Neural progenitor cell (in vitro differentiated cells): ENCODE measurements around the gene BIRC7. TPM values are rescaled to one million over a fixed set of nuclear protein-coding genes. Genes with fewer than 3 reads are reported as not detected.
A peak's percentile ranks its signal among the peaks of the same experiment; 100 is the strongest.

Experiments used
- DNase-seq: peaks from one replicate; pipeline ENCODE4 v3.0.0-alpha.2; 2016; ENCODE audit warnings: low spot score
- H2AFZ ChIP-seq: fragments of 200-600 bp; sonication (generic); replicated peaks from 2 replicates; pipeline ENCODE4 v1.6.1; 2016; ENCODE audit warnings: antibody characterized with exemption
- H3F3A ChIP-seq: fragments of 200-600 bp; sonication (generic); 2 replicates; pipeline ENCODE4 v1.6.1; 2016; ENCODE audit warnings: antibody characterized with exemption, low read depth
- H3K27ac ChIP-seq: fragments of 200-600 bp; sonication (generic); 2 replicates; pipeline ENCODE4 v1.5.1; 2016; ENCODE audit warnings: mild to moderate bottlenecking
- H3K27me3 ChIP-seq: fragments of 200-600 bp; sonication (generic); 2 replicates; pipeline ENCODE4 v1.6.1; 2016; ENCODE audit warnings: mild to moderate bottlenecking, moderate library complexity
- H3K36me3 ChIP-seq: fragments of 200-600 bp; sonication (generic); 2 replicates; pipeline ENCODE4 v1.5.1; 2016
- H3K4me1 ChIP-seq: fragments of 200-600 bp; sonication (generic); 2 replicates; pipeline ENCODE4 v1.6.1; 2016; ENCODE audit warnings: mixed run types
- H3K4me2 ChIP-seq: fragments of 200-600 bp; sonication (generic); 2 replicates; pipeline ENCODE4 v1.6.1; 2016
- H3K4me3 ChIP-seq: fragments of 200-600 bp; sonication (generic); 2 replicates; pipeline ENCODE4 v1.5.1; 2016
- H3K79me2 ChIP-seq: fragments of 200-600 bp; sonication (generic); 2 replicates; pipeline ENCODE4 v1.6.1; 2016; ENCODE audit warnings: low read depth
- H3K9ac ChIP-seq: fragments of 200-600 bp; sonication (generic); 2 replicates; pipeline ENCODE4 v1.6.1; 2016
- H3K9me3 ChIP-seq: fragments of 200-600 bp; sonication (generic); 2 replicates; pipeline ENCODE4 v1.5.1; 2016; ENCODE audit warnings: low read depth
- H4K20me1 ChIP-seq: fragments of 200-600 bp; sonication (generic); 2 replicates; pipeline ENCODE4 v1.6.1; 2016; ENCODE audit warnings: low read depth
- H3K27ac Mint-ChIP-seq: 3 replicates; pipeline ENCODE4 v1.8.0; 2021; ENCODE audit warnings: mixed read lengths
- H3K27me3 Mint-ChIP-seq: 2 replicates; pipeline ENCODE4 v1.8.0; 2022; ENCODE audit warnings: low read depth, mild to moderate bottlenecking, inconsistent platforms, moderate library complexity, mixed read lengths; ENCODE audit not compliant: insufficient read depth
- H3K36me3 Mint-ChIP-seq: 3 replicates; pipeline ENCODE4 v1.8.0; 2021; ENCODE audit warnings: mixed read lengths
- H3K4me1 Mint-ChIP-seq: 3 replicates; pipeline ENCODE4 v1.8.0; 2021; ENCODE audit warnings: mixed read lengths
- H3K4me3 Mint-ChIP-seq: 3 replicates; pipeline ENCODE4 v1.8.0; 2021; ENCODE audit warnings: mild to moderate bottlenecking, moderate library complexity, mixed read lengths
- H3K9me3 Mint-ChIP-seq: 3 replicates; pipeline ENCODE4 v1.8.0; 2020; ENCODE audit warnings: mixed read lengths
- EZH2 ChIP-seq: fragments of 200-600 bp; sonication (generic); IDR thresholded peaks from 2 replicates; pipeline ENCODE4 v1.6.1; 2017; ENCODE audit warnings: antibody characterized with exemption, mild to moderate bottlenecking, moderate library complexity
- EZH2phosphoT487 ChIP-seq: fragments of 200-600 bp; sonication (generic); IDR thresholded peaks from 2 replicates; pipeline ENCODE4 v1.6.1; 2017; ENCODE audit warnings: antibody characterized with exemption
- total RNA-seq: library from RNA; depleted of rRNA; stranded (reverse); fragments of >200 nt; gene quantifications from 2 replicates; pipeline ENCODE4 v1.2.3, GENCODE V29; 2015; ENCODE audit warnings: low replicate concordance
- TF ChIP-seq, protein P1 (sequence below): fragments of 200-600 bp; sonication (generic); IDR thresholded peaks from 2 replicates; pipeline ENCODE4 v1.5.1; 2017; ENCODE audit warnings: antibody characterized with exemption, mild to moderate bottlenecking

Gene BIRC7
- total RNA-seq, 1 donor from 2014 or later, result not detected

DNA sequence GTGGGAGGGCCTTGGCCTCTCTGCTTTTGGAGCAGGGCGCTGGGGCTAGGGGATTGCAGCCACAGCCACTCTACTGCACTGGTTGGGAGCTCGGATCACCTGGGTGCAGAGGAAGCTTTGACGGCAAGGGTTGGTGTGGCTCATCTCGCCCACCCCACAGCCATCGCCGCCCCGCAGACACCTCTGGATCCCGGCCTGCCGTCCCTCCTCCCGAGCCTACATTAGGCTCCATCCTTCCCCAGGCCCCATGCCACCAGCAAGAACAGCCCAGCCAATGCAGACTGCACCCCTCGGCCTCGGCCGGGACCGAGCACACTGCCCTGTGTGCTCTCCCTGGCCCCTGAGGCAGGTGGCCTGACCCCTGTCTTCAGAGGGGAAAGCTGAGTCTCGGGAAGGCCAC, 24.8 kb downstream of the BIRC7 start:
- peak overlapping the region; percentile 45 for H3K27ac ChIP-seq
- TF ChIP-seq EZH2 (no peak), EZH2phosphoT487 (no peak)
- TF ChIP-seq, protein P1, sequence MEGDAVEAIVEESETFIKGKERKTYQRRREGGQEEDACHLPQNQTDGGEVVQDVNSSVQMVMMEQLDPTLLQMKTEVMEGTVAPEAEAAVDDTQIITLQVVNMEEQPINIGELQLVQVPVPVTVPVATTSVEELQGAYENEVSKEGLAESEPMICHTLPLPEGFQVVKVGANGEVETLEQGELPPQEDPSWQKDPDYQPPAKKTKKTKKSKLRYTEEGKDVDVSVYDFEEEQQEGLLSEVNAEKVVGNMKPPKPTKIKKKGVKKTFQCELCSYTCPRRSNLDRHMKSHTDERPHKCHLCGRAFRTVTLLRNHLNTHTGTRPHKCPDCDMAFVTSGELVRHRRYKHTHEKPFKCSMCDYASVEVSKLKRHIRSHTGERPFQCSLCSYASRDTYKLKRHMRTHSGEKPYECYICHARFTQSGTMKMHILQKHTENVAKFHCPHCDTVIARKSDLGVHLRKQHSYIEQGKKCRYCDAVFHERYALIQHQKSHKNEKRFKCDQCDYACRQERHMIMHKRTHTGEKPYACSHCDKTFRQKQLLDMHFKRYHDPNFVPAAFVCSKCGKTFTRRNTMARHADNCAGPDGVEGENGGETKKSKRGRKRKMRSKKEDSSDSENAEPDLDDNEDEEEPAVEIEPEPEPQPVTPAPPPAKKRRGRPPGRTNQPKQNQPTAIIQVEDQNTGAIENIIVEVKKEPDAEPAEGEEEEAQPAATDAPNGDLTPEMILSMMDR, result no peak
- peak overlapping the region; percentile 28 for H3K9ac ChIP-seq

DNA sequence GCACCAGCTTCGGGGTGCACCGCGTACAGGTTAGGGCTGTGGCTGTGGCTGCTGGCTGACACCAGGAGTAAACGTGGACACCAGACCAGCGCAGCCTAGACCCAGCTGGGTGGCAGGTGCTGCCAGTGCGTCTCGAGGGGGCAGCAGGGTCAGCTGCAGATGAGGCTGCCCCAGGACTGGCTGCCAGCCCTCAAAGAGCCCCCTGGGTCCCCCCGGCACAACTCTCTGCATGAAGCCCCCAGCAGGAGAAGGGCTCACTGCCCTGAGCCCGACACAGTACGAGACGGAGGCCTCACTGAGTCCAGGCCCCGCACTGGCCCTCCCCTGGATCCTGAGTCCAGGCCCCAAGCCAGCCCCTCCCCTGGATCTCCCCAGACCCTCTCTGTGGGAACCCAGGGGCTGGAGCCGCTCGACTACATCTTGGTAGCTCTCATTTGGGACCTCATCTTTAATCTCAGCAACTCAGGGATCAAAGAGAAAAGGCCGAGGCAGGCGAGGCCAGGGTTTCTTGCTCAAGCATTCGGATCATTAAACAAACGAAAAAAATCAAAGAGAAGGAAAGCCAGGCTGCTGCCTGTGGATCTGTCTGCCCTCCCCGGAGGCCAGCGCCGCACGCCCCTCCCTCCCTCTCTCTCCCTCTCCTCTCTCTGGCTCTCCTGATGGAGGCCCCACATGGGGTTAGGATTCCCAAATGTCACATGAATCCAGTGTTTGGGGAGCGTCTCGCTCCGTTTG, 25.5 kb downstream of the BIRC7 start:
- Histone ChIP-seq H3K4me2 (peak overlapping the region; percentile 63), H3K4me1 (peaks cover 22% of the 10 kb centered on the region), H3K9ac (peak overlapping the region; percentile 28), H4K20me1 (no peaks in the 10 kb centered on the region), H3K9me3 (no peaks in the 10 kb centered on the region), H3K4me3 (no peak overlapping the region), H3K36me3 (no peaks in the 10 kb centered on the region), H3K27me3 (no peaks in the 10 kb centered on the region), H3F3A (peaks cover 13% of the 10 kb centered on the region), H2AFZ (peak overlapping the region; percentile 93), H3K79me2 (no peaks in the 10 kb centered on the region), H3K27ac (peak overlapping the region; percentile 45)
- peaks cover 13% of the 10 kb centered on the region for H3K27me3 Mint-ChIP-seq
- peak overlapping the region; percentile 68 for H3K4me3 Mint-ChIP-seq
- H3K27ac Mint-ChIP-seq, result peak overlapping the region; percentile 98
- DNase-seq, result peak; percentile 61
- TF ChIP-seq EZH2phosphoT487, result no peak
- TF ChIP-seq, protein P1, result no peak
- no peak for TF ChIP-seq EZH2
- H3K4me1 Mint-ChIP-seq, result peaks cover 68% of the 10 kb centered on the region
- no peaks in the 10 kb centered on the region for H3K9me3 Mint-ChIP-seq
- peaks cover 4% of the 10 kb centered on the region for H3K36me3 Mint-ChIP-seq

More for the DNA sequence above, 24.8 kb downstream of the BIRC7 start:
- Histone ChIP-seq H3K4me2 (peak overlapping the region; percentile 63), H3K9me3 (no peaks in the 10 kb centered on the region), H3K36me3 (no peaks in the 10 kb centered on the region), H4K20me1 (no peaks in the 10 kb centered on the region), H3K4me3 (no peak overlapping the region), H3F3A (peaks cover 19% of the 10 kb centered on the region), H2AFZ (no peak overlapping the region), H3K79me2 (no peaks in the 10 kb centered on the region), H3K27me3 (no peaks in the 10 kb centered on the region), H3K4me1 (peaks cover 23% of the 10 kb centered on the region)
- H3K4me1 Mint-ChIP-seq, result peaks cover 69% of the 10 kb centered on the region
- peak overlapping the region; percentile 74 for H3K27ac Mint-ChIP-seq
- peaks cover 13% of the 10 kb centered on the region for H3K27me3 Mint-ChIP-seq
- no peaks in the 10 kb centered on the region for H3K9me3 Mint-ChIP-seq
- H3K4me3 Mint-ChIP-seq, result no peak overlapping the region
- H3K36me3 Mint-ChIP-seq, result peaks cover 4% of the 10 kb centered on the region
- no peak for DNase-seq

DNA sequence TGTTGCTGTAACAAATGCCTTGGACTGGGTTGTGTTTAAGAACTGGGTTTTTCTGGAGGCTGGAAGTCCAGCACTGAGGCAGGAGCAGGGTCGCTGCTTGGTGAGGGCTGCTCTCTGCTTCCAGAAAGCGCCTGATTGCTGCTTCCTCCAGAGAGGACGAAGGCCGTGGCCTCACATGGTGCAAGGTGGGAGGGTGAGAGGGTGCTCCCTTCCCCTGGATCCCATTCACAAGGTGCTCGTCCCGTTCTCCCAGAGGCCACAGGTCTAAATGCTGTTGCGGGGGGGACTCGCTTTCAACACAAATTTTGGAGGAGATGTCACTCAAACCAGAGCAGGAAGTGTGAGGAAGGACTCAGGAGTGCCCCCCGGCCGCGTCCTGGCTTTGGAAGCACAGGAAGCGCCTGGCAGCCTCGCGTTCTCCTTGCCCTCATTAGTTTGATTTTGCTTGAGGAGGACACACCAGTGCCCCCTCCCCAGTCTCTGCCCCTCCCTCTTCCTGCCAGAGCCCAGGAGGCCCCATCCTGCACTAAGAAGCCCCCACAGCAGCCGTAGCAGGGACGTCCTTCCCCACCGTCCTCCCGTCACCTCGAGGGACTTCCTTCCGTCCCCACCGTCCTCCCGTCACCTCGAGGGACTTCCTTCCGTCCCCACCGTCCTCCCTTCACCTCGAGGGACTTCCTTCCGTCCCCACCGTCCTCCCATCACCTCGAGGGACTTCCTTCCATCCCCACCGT, 26.3 kb downstream of the BIRC7 start:
- peaks cover 22% of the 10 kb centered on the region for H3K4me1 ChIP-seq
- no peaks in the 10 kb centered on the region for H4K20me1 ChIP-seq
- DNase-seq, result no peak
- peak overlapping the region; percentile 63 for H3K4me2 ChIP-seq
- H3K4me1 Mint-ChIP-seq, result peaks cover 69% of the 10 kb centered on the region
- no peaks in the 10 kb centered on the region for H3K9me3 ChIP-seq
- no peaks in the 10 kb centered on the region for H3K27me3 ChIP-seq
- no peak for TF ChIP-seq EZH2
- TF ChIP-seq, protein P1, result no peak
- TF ChIP-seq EZH2phosphoT487, result no peak
- peaks cover 3% of the 10 kb centered on the region for H3K36me3 Mint-ChIP-seq
- peak overlapping the region; percentile 98 for H3K27ac Mint-ChIP-seq
- H2AFZ ChIP-seq, result peak overlapping the region; percentile 93
- H3F3A ChIP-seq, result peaks cover 13% of the 10 kb centered on the region
- H3K27ac ChIP-seq, result no peak overlapping the region
- peaks cover 12% of the 10 kb centered on the region for H3K27me3 Mint-ChIP-seq
- peak overlapping the region; percentile 28 for H3K9ac ChIP-seq
- H3K4me3 ChIP-seq, result no peak overlapping the region
- no peaks in the 10 kb centered on the region for H3K79me2 ChIP-seq
- peak overlapping the region; percentile 68 for H3K4me3 Mint-ChIP-seq
- H3K36me3 ChIP-seq, result no peaks in the 10 kb centered on the region
- H3K9me3 Mint-ChIP-seq, result no peaks in the 10 kb centered on the region
